SK-N-SH treated with all-trans-retinoic acid at 6 μM for 48 hours (cell line): Measurements from ENCODE around the gene DRAP1.

Experiments used
- ATAC-seq: fragments of 200-7000 bp; cut with Tn5 transposase; 3 replicates; pipeline ENCODE4 v1.9.1; 2020; ENCODE audit warnings: mild to moderate bottlenecking, moderate library complexity
- ARNTL ChIP-seq: fragments of 450-650 bp; formaldehyde crosslinking; IDR thresholded peaks from 2 replicates; pipeline ENCODE4 v1.5.0; 2020; ENCODE audit warnings: low read depth, mild to moderate bottlenecking, moderate library complexity, borderline replicate concordance
- CSDC2 ChIP-seq: fragments of 250-450 bp; sonication (Bioruptor Pico); IDR thresholded peaks from 2 replicates; pipeline ENCODE4 v1.5.0; 2020; ENCODE audit warnings: mild to moderate bottlenecking, moderate library complexity
- ESRRG ChIP-seq: fragments of 250-450 bp; sonication (Bioruptor Pico); IDR thresholded peaks from 2 replicates; pipeline ENCODE4 v1.6.1; 2021; ENCODE audit warnings: mild to moderate bottlenecking
- GLIS3 ChIP-seq: fragments of 250-450 bp; sonication (Bioruptor Pico); IDR thresholded peaks from 2 replicates; pipeline ENCODE4 v1.5.0; 2020; ENCODE audit warnings: mild to moderate bottlenecking, moderate library complexity
- ISL1 ChIP-seq: fragments of 250-450 bp; sonication (Bioruptor Pico); IDR thresholded peaks from 2 replicates; pipeline ENCODE4 v2.1.2; 2022; ENCODE audit warnings: mild to moderate bottlenecking, moderate library complexity
- OSR1 ChIP-seq: fragments of 250-450 bp; sonication (Bioruptor Pico); IDR thresholded peaks from 2 replicates; pipeline ENCODE4 v1.8.0; 2022; ENCODE audit warnings: moderate library complexity, mild to moderate bottlenecking, inconsistent platforms
- PATZ1 ChIP-seq: fragments of 250-450 bp; sonication (Bioruptor Pico); IDR thresholded peaks from 2 replicates; pipeline ENCODE4 v1.8.0; 2020; ENCODE audit warnings: mild to moderate bottlenecking, moderate library complexity, borderline replicate concordance
- POU6F1 ChIP-seq: fragments of 250-450 bp; sonication (Bioruptor Pico); IDR thresholded peaks from 2 replicates; pipeline ENCODE4 v1.8.0; 2021; ENCODE audit warnings: low read depth, mild to moderate bottlenecking, moderate library complexity, borderline replicate concordance
- PPARA ChIP-seq: fragments of 250-450 bp; sonication (Bioruptor Pico); IDR thresholded peaks from 2 replicates; pipeline ENCODE4 v1.5.0; 2020; ENCODE audit warnings: mild to moderate bottlenecking, borderline replicate concordance
- RARB ChIP-seq: fragments of 250-450 bp; sonication (Bioruptor Pico); IDR thresholded peaks from 2 replicates; pipeline ENCODE4 v1.8.0; 2021; ENCODE audit warnings: mild to moderate bottlenecking, moderate library complexity
- TCF4 ChIP-seq: fragments of 250-450 bp; sonication (Bioruptor Pico); IDR thresholded peaks from 2 replicates; pipeline ENCODE4 v1.8.0; 2021; ENCODE audit warnings: mild to moderate bottlenecking, moderate library complexity, borderline replicate concordance
- TOX ChIP-seq: fragments of 250-450 bp; sonication (Bioruptor Pico); IDR thresholded peaks from 2 replicates; pipeline ENCODE4 v1.8.0; 2021; ENCODE audit warnings: mild to moderate bottlenecking, moderate library complexity, borderline replicate concordance
- ZFP3 ChIP-seq: fragments of 250-450 bp; sonication (Bioruptor Pico); IDR thresholded peaks from 2 replicates; pipeline ENCODE4 v1.5.0; 2020; ENCODE audit warnings: mild to moderate bottlenecking, moderate library complexity
- ZFP30 ChIP-seq: fragments of 450-650 bp; formaldehyde crosslinking; IDR thresholded peaks from 2 replicates; pipeline ENCODE4 v1.5.0; 2022; ENCODE audit warnings: mild to moderate bottlenecking, moderate library complexity
- ZNF565 ChIP-seq: fragments of 450-650 bp; formaldehyde crosslinking; conservative IDR thresholded peaks from 2 replicates; pipeline ENCODE4 v1.5.0; 2020; ENCODE audit warnings: low read depth, mild to moderate bottlenecking, moderate library complexity
- ZNF70 ChIP-seq: fragments of 450-650 bp; formaldehyde crosslinking; IDR thresholded peaks from 2 replicates; pipeline ENCODE4 v1.5.0; 2020; ENCODE audit warnings: mild to moderate bottlenecking, moderate library complexity
- ZNF8 ChIP-seq: fragments of 450-650 bp; formaldehyde crosslinking; IDR thresholded peaks from 2 replicates; pipeline ENCODE4 v1.5.0; 2020; ENCODE audit warnings: mild to moderate bottlenecking, moderate library complexity
- TF ChIP-seq, protein P1 (sequence below): fragments of 250-450 bp; sonication (Bioruptor Pico); IDR thresholded peaks from 2 replicates; pipeline ENCODE4 v1.5.1; 2020; ENCODE audit warnings: low read depth, mild to moderate bottlenecking, moderate library complexity
- TF ChIP-seq, protein P2 (sequence below): fragments of 250-450 bp; sonication (Bioruptor Pico); IDR thresholded peaks from 2 replicates; pipeline ENCODE4 v1.5.1; 2021; ENCODE audit warnings: mild to moderate bottlenecking, moderate library complexity
- TF ChIP-seq, protein P3 (sequence below): fragments of 250-450 bp; sonication (Bioruptor Pico); IDR thresholded peaks from 2 replicates; pipeline ENCODE4 v1.5.0; 2020; ENCODE audit warnings: mild to moderate bottlenecking, moderate library complexity

DRAP1 gene

GRCh38 chr11:65945430-65945911, 26.2 kb downstream of the DRAP1 start, which contains the start of gene TSGA10IP:
Gene TSGA10IP, plus strand, starts transcription at chr11:65945480. Its CDS starts 196 bp downstream, at chr11:65945676.
- TF ChIP-seq, protein P1, sequence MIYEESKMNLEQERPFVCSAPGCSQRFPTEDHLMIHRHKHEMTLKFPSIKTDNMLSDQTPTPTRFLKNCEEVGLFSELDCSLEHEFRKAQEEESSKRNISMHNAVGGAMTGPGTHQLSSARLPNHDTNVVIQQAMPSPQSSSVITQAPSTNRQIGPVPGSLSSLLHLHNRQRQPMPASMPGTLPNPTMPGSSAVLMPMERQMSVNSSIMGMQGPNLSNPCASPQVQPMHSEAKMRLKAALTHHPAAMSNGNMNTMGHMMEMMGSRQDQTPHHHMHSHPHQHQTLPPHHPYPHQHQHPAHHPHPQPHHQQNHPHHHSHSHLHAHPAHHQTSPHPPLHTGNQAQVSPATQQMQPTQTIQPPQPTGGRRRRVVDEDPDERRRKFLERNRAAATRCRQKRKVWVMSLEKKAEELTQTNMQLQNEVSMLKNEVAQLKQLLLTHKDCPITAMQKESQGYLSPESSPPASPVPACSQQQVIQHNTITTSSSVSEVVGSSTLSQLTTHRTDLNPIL (CRISPR knock-in tag): no peak
- TF ChIP-seq ZNF565 (no peak), PPARA (no peak), ZFP3 (no peak), RARB (CRISPR knock-in tag) (no peak), PATZ1 (CRISPR knock-in tag) (no peak), TOX (no peak), ZFP30 (CRISPR knock-in tag) (no peak)
- TF ChIP-seq, protein P2, sequence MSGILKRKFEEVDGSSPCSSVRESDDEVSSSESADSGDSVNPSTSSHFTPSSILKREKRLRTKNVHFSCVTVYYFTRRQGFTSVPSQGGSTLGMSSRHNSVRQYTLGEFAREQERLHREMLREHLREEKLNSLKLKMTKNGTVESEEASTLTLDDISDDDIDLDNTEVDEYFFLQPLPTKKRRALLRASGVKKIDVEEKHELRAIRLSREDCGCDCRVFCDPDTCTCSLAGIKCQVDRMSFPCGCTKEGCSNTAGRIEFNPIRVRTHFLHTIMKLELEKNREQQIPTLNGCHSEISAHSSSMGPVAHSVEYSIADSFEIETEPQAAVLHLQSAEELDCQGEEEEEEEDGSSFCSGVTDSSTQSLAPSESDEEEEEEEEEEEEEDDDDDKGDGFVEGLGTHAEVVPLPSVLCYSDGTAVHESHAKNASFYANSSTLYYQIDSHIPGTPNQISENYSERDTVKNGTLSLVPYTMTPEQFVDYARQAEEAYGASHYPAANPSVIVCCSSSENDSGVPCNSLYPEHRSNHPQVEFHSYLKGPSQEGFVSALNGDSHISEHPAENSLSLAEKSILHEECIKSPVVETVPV (CRISPR knock-in tag): no peak
- ATAC-seq: no peak

- no peak for ATAC-seq
- TF ChIP-seq ZNF565 (no peak), ESRRG (CRISPR knock-in tag) (no peak), TOX (no peak), ZNF8 (CRISPR knock-in tag) (no peak), ZNF70 (CRISPR knock-in tag) (no peak), ARNTL (CRISPR knock-in tag) (no peak), OSR1 (CRISPR knock-in tag) (no peak), PPARA (no peak), ISL1 (CRISPR knock-in tag) (no peak), ZFP30 (CRISPR knock-in tag) (no peak), POU6F1 (CRISPR knock-in tag) (no peak), RARB (CRISPR knock-in tag) (no peak), GLIS3 (CRISPR knock-in tag) (no peak), CSDC2 (CRISPR knock-in tag) (no peak), TCF4 (CRISPR knock-in tag) (no peak), PATZ1 (CRISPR knock-in tag) (no peak)
- TF ChIP-seq, protein P2 (CRISPR knock-in tag): no peak
- TF ChIP-seq, protein P1 (CRISPR knock-in tag): no peak
- TF ChIP-seq, protein P3, sequence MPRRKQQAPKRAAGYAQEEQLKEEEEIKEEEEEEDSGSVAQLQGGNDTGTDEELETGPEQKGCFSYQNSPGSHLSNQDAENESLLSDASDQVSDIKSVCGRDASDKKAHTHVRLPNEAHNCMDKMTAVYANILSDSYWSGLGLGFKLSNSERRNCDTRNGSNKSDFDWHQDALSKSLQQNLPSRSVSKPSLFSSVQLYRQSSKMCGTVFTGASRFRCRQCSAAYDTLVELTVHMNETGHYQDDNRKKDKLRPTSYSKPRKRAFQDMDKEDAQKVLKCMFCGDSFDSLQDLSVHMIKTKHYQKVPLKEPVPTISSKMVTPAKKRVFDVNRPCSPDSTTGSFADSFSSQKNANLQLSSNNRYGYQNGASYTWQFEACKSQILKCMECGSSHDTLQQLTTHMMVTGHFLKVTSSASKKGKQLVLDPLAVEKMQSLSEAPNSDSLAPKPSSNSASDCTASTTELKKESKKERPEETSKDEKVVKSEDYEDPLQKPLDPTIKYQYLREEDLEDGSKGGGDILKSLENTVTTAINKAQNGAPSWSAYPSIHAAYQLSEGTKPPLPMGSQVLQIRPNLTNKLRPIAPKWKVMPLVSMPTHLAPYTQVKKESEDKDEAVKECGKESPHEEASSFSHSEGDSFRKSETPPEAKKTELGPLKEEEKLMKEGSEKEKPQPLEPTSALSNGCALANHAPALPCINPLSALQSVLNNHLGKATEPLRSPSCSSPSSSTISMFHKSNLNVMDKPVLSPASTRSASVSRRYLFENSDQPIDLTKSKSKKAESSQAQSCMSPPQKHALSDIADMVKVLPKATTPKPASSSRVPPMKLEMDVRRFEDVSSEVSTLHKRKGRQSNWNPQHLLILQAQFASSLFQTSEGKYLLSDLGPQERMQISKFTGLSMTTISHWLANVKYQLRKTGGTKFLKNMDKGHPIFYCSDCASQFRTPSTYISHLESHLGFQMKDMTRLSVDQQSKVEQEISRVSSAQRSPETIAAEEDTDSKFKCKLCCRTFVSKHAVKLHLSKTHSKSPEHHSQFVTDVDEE (CRISPR knock-in tag): no peak
These were observed 26.8 kb downstream of the DRAP1 start for GRCh38 chr11:65945941-65946558.
